GM18526 (cell line): ENCODE measurements around the gene AOX1.

Experiments used
- POLR2A ChIP-seq: IDR thresholded peaks from 3 replicates; pipeline ENCODE4 v1.6.1; 2011; ENCODE audit not compliant: insufficient read length; ENCODE audit errors: extremely low read depth

The AOX1 gene

DNA sequence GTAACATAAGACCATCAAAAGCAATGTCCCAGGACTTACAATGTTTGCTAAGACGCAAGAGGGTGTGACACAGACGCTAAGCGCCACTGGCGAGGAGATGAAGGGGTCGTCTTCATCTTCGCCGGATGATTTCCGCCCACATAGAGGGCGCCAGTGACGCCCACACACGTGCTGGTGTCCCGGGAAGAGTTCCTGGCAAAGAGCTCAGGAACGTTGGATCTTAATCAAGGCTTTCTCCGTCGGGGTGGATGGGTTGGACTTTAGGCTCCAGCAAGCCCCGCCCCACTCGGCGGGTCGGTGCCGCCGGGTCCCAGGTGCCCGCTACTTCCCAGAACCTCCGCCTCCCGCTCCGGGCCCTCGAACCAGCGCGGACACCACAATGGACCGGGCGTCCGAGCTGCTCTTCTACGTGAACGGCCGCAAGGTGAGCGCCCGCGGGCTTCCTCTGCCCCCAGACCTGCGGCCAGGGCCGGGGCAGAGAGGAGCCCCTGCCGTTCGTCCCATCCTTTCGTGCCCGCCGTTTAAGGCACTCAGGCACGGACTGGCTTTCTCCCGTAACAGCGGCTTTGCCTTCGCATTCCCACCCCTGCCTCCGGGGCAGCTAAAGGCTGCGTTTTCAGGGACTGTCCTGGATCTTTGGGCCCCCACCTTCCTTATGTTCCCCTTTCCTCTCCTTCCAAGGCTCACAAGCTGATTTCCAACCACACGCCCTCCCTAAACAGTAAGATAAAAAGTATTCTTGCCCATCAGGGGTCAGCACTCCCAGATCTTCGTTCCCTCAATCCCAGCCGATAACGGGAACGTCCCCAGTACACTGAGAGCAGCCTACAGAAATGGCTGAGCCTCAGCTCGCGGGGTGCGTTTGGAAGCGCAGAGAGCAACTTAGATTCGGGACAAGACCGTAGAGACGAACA is at the start of gene AOX1:
TSS of gene AOX1 (plus strand) at position 285 of the 914 bp plus-strand sequence. CDS start at position 380, 95 bp downstream.
- TF ChIP-seq POLR2A = no peak

DNA sequence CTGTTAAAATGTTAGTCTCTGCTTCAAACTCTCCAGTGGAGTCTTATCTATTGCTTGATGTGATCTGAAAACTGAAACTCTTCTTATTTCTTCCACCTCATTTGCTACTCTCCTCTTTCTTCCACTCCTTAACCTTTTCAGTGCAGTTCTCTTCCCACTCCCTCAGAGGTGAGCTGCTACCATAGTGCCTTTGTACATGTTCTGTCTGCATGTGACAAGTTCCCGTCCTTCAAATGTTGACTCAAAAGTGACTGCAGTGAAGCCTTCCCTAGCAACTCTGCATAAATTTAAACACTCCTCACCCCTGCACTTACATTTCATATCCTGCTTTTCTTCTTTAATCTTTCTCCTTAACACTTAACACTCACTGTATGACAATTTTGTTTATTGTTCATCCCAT is 47.7 kb upstream of the AOX1 start:
- TF ChIP-seq POLR2A = no peak

DNA sequence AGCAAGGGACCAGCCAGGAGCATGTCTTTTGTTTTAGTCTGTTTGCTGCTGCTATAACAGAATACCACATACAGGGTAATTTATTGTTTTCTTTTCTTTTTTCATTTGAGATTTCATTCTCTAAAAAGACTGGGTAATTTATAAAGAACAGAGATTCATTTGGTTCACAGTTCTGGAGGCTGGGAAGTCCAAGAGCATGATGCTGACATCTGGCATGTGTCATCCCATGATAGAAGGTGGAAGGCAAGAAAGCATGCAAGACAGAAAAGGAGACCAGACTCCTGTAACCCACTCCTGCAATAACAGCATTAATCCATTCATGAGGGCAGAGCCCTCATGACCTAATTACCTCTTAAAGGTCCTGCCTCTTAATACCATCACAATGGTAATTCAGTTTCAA is 45.0 kb upstream of the AOX1 start:
- TF ChIP-seq POLR2A = no peak

DNA sequence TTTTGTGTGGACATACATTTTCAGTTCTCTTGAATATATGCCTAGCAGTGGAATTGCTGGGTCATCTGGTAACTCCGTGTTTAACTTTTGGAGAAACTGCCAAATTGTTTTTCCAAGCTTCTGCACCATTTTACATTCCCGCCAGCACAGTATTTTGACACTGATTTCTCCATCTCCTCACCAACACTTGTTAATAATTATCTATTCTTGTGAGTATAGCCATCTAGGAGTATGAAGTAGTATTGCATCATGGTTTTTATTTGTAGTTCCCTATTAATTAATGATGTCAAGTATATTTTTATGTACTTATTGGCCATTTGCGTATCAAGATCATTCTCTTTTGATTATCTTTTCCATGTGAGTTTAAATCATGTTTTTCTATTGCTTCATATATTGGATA is 17.9 kb upstream of the AOX1 start:
- no peak for TF ChIP-seq POLR2A

DNA sequence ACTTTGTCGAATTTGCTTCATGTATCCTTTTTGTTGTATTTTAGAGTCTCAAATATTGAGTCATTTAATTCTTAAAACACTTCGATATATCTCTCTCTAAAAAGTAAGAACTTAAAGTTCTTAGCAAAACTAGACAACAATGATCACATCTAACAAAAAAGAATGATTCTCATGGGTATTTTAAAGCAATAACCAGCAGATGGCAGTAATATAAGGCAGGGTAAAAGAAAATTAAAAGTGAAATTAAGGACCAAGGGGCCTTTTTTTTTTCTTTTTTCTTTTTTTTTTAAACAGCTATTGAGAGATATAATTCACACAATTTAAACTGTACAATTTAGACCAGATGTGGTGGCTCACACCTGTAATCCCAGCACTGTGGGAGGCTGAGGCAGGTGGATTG is 9.9 kb upstream of the AOX1 start:
- no peak for TF ChIP-seq POLR2A

DNA sequence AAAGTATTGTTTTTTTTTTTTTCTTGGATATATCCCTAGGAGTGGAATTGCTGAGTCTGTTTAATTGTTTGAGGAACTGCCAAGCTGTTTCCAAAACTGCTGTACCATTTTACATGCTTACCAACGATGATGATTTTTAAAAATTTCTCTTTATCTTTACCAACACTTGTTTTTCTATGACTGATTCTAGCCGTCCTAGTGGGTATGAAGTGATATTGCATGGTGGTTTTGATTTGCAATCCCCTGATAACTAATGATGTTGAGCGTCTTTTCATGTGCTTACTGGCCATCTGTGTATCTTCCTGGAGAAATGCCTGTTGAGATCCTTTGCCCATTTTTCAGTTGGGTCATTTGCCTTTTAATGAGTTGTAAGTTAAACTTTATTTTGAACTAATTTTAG is 8.8 kb upstream of the AOX1 start:
- TF ChIP-seq POLR2A = no peak

DNA sequence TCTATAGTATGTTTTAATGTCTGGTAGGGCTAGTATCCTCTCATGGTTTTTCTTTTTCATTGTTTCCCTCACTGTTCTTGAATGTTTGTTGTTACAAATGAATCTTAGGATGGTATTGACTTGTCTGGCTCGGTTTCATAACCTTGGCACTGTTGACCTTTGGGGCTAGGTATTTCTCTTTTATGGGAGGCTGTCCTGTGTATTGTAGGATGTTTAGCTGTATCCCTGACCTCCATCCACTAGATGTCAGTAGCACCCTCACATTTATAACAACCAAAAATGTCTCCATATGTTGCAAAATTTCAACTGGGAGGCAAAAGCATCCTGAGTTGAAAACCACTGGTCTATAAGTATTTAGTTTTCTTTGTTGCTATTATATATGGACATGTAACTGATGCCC is 7.0 kb upstream of the AOX1 start:
- no peak for TF ChIP-seq POLR2A

DNA sequence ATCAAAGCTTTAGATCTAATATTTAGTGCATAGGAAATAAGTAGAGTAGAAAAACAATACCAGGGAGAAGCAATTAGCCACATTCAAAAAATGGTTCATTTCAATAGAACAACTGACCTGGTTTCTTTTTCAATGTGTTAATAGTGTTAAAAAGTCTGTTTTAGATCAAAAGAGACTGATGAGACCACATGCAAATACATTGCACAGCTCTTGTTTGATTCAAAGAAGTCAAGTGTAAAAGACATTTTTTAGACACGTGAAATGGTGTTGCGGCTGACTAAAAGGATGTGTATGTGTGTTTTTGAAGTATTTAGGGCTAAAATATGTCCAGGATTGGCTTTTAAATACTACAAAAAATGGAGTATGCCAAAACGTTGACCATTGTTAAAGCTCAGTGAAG is 1.2 kb upstream of the AOX1 start:
- no peak for TF ChIP-seq POLR2A

DNA sequence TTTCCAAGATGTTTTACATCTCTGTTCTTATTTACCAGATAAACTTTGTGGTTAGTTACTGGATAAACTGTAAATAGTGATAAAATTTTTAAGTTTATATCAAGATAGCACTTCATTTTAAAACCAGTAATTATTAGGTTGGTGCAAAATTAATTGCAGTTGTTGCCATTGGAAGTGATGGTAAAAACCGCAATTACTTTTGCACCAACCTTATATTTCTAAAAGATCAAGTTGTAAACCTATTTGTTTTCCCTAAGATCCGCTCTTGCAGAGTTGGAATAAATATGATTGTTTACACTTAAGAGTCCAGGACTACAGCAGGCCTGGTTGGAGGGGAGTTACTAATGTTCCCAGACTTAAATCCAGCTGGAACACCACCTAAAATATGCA is 479 bp upstream of the AOX1 start:
- TF ChIP-seq POLR2A = no peak

DNA sequence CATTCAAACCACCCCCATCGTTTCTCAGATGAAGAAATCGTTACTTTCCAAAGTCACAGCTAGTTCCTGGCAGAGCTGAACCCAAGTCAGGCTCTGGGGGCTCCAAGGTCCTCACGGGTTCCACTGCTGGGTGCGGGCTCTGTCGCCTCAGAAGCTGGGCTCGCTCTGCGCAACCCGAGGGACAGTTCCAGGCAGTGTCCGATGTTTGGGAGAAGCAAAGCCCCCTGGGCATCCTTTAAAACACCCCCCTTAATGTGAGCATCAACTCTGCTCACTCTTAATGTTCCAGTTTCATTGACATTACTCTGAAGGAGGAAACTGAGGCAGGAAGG is 796 bp downstream of the AOX1 start:
- TF ChIP-seq POLR2A = no peak

DNA sequence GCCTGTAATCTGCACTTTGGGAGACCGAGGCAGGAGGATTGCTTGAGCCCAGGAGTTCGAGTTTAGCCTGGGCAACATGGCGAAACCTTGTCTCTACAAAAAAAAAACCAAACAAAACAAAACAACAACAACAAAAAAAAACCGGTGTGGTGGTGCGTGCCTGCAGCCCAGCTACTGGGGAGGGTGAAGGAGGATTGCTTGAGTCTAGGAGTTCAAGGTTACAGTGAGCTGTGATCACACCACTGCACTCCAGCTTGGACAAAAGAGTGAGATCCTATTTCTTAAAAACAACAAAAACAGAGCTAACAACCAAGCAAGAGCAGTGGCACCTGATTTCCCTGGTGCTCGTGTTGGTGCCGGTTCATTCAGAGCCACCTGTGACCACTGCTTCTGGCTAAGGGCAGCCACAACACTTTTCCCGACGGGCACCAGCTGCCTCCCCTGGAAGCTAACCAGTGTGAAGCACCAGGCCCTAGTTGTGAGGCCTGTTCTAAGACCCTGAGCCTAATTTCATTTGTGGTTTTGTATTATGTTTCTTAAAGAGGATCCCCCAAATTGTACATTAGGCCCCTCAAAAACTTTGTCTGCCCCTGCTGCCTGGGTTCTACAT is 1.3 kb downstream of the AOX1 start:
- TF ChIP-seq POLR2A = no peak

DNA sequence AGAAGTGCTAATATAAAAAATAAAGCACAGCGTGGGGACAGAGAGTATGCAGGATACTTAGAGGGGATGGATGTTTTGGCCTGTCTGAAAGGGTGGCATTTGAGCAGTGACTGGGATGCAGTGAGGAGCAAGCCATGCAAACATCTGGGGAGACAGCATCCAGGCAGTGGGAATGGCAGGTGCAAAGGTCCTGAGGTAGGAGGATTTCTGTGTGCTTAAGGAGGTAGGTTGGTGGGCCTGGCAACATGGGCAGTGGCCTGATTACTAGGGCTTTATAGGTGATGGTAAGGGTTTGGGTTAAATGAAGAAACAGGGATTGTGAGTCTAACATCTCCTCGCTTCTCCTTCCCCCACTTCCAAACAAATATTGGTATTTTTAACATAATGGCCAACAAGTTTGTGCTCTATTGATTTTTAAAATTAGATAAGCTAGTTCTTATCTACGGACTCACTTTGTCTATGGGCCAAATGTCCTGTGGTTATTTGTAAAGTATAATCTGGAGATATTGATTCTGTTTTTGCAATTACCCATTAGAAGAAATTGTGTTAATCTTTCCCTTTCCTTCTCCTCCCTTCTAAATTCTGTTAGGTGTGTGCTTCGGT is 2.4 kb downstream of the AOX1 start:
- no peak for TF ChIP-seq POLR2A

DNA sequence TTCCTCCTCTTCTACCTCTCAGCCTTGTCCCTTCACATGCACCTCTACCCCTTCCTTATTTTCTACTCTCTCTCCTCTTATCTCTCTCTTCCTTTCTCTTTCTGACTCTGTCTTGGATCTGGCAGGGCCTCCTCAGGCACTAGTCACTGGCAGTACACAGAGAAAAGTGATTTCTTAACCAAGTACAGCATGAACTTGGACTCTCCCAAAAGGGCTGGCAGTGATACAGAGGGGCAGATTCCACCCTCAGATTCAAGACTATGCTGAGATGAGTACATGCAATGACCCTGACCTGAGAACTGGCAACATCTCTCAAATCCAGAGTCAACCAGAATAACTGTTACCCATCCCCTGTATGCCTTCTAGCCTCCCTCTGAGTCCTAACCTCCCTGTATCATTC is 4.3 kb downstream of the AOX1 start:
- TF ChIP-seq POLR2A = no peak

DNA sequence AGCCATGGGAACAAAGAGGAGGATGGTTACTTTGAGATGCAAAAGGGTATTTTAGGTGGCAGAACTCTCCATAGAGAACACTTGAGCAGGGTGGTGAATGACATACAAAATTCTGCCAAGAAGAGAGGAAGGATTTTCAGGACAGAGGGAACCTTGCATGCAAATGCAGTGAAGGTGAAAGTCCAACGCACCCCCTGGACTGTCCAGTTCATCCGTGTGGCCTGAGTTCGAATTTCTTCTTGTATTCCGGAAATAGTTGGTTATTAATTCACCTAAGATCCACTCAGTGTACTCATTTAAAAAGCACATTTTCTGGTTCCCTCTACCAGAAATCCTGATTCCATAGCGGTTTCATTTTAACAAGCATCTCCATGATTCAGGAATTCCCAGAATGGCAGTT is 5.5 kb downstream of the AOX1 start:
- TF ChIP-seq POLR2A = no peak

DNA sequence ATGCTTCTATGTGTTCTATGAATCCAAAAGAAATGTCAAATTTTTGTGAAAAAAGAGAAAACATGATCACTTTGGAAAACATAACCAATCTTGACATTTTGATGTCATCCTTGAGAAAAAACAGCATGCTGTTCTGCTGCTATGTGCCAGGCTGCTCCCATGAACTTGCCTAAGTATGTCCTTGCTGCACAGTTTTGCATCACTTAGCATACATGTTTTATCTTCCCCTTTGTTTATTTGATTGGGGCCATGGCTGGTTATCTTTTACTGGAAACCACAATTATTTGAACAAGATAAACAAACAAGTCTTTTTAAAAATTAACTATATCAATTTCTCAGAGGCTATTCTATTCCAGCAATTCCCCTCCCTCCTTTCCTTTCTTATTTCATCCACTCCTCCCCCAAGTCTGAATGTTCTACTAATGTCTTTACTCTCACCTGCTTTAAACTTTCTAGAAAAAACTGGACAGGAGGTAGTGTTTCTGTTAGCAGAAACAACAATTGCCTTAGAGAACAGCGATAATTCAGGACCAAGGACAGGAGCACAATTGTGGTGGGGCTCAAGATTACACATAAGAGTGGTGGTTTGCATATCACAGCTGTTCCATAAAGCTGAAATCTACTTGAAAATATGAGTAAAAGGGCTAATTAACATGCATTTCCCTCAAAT is 6.7 kb downstream of the AOX1 start:
- no peak for TF ChIP-seq POLR2A

DNA sequence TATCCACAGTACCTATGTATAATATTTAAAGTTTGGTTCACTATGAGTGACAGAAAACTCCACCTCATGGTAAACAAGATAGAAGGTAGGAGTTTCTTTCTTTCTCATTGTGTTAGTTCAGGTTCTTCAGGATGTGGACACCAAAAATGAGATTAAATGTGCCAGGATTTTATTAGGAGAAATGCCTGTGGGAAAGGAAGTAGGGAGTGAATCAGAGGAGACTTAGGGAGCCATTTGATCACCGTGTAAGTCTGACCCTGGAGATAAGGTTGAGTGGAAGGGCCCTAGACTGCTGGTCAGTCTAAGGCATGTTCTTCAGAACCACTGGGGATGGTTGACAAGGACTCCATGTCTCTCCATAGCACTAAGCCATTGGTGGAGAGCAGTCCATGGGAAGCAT is 8.1 kb downstream of the AOX1 start:
- no peak for TF ChIP-seq POLR2A
